K562 (cell line): ENCODE results near the gene DDX50. TPM values are rescaled to one million over a fixed set of nuclear protein-coding genes. Genes with fewer than 3 reads are reported as not detected.

Experiments used
- ADNP ChIP-seq: fragments of 200-800 bp; sonication (Bioruptor generic); IDR thresholded peaks from 2 replicates; pipeline ENCODE4 v1.6.1; 2016; ENCODE audit warnings: missing genetic modification characterization, missing compliant biosample characterization
- DNMT1 ChIP-seq: fragments of 450-650 bp; IDR thresholded peaks from 2 replicates; pipeline ENCODE4 v1.6.1; 2016; ENCODE audit warnings: antibody characterized with exemption, mild to moderate bottlenecking
- MXI1 ChIP-seq: IDR thresholded peaks from 2 replicates; pipeline ENCODE4 v1.6.1; 2011; ENCODE audit warnings: low read depth, mild to moderate bottlenecking, improper control_type of control experiment, low read length
- NONO ChIP-seq, 2 experiments: fragments of 200-400 bp in 1 of 2; fragments of 450-650 bp in 1 of 2; formaldehyde crosslinking in 1 of 2; IDR thresholded peaks; 2 replicates each; pipeline ENCODE4 v1.6.1; 2017; ENCODE audit warnings: low read depth in 2 of 2, mild to moderate bottlenecking in 2 of 2, moderate library complexity in 2 of 2, low read length in 1 of 2
- NUFIP1 ChIP-seq: fragments of 450-650 bp; IDR thresholded peaks from 2 replicates; pipeline ENCODE4 v1.6.1; 2018; ENCODE audit not compliant: partially characterized antibody
- PHF21A ChIP-seq: fragments of 450-650 bp; IDR thresholded peaks from 2 replicates; pipeline ENCODE4 v1.6.1; 2017; ENCODE audit warnings: low read depth, borderline replicate concordance
- POLR2AphosphoS5 ChIP-seq: IDR thresholded peaks from 2 replicates; pipeline ENCODE4 v1.6.1; 2011; ENCODE audit warnings: mild to moderate bottlenecking, low read depth, low read length, moderate library complexity; ENCODE audit not compliant: control insufficient read depth, insufficient read depth
- PTTG1 ChIP-seq: fragments of 450-650 bp; IDR thresholded peaks from 2 replicates; pipeline ENCODE4 v1.6.1; 2016; ENCODE audit warnings: low read depth, mild to moderate bottlenecking, missing genetic modification characterization, missing compliant biosample characterization
- RAD51 ChIP-seq: fragments of 450-650 bp; IDR thresholded peaks from 2 replicates; pipeline ENCODE4 v1.7.1; 2016; ENCODE audit warnings: low read depth, mild to moderate bottlenecking, borderline replicate concordance
- RBM15 ChIP-seq: fragments of 200-400 bp; formaldehyde crosslinking; IDR thresholded peaks from 2 replicates; pipeline ENCODE4 v1.6.1; 2018; ENCODE audit warnings: mild to moderate bottlenecking, low read length, moderate library complexity; ENCODE audit not compliant: insufficient read depth
- SMAD4 ChIP-seq: fragments of 250-450 bp; sonication (Bioruptor Pico); conservative IDR thresholded peaks from 2 replicates; pipeline ENCODE4 v1.8.0; 2021; ENCODE audit warnings: inconsistent platforms, mild to moderate bottlenecking, moderate library complexity
- SMARCC2 ChIP-seq: fragments of 450-650 bp; IDR thresholded peaks from 2 replicates; pipeline ENCODE4 v1.6.1; 2017; ENCODE audit warnings: antibody characterized with exemption, moderate library complexity, mild to moderate bottlenecking, low read depth
- SNIP1 ChIP-seq: fragments of 450-650 bp; IDR thresholded peaks from 2 replicates; pipeline ENCODE4 v1.7.1; 2017; ENCODE audit warnings: low read depth, mild to moderate bottlenecking
- TCFL5 ChIP-seq: fragments of 250-450 bp; sonication (Bioruptor Pico); conservative IDR thresholded peaks from 2 replicates; pipeline ENCODE4 v1.6.1; 2021; ENCODE audit warnings: mild to moderate bottlenecking, moderate library complexity, matching md5 sums
- TEAD2 ChIP-seq: fragments of 450-650 bp; IDR thresholded peaks from 2 replicates; pipeline ENCODE4 v1.6.1; 2016; ENCODE audit warnings: missing genetic modification characterization, control low read depth, missing compliant biosample characterization
- TRIM24 ChIP-seq, 2 experiments: fragments of 450-650 bp; IDR thresholded peaks; 2 replicates each; pipeline ENCODE4 v1.6.1; 2016
- ZNF778 ChIP-seq: fragments of 450-650 bp; formaldehyde crosslinking; IDR thresholded peaks from 2 replicates; pipeline ENCODE4 v1.4.0; 2020; ENCODE audit warnings: mild to moderate bottlenecking, moderate library complexity
- polyA plus RNA-seq, 8 experiments: library from polyadenylated mRNA; depleted of rRNA in 4 of 8; stranded (reverse) in 5 of 8; unstranded in 3 of 8; fragments of >200 nt; fragmentation: Nextera tagmentation in 2 of 8; fragmentation: Illumina TruSeq in 1 of 8; extraction: Ambion mirVana in 2 of 8; extraction: Trizol in 1 of 8; gene quantifications; 2 replicates each; pipeline versions ENCODE4 v1.2.1 to v1.2.3, GENCODE V29; 2011 to 2014; ENCODE audit warnings: inconsistent platforms in 1 of 8, missing spikeins in 1 of 8
- total RNA-seq, 7 experiments: library from RNA; depleted of rRNA in 6 of 7; stranded (reverse); fragments of >200 nt in 6 of 7; fragmentation: Illumina TruSeq in 2 of 7; extraction: Trizol in 2 of 7; gene quantifications; 2 replicates each; pipeline versions ENCODE4 v1.2.1 to v1.2.3, GENCODE V29; 2011 to 2021; ENCODE audit warnings: low replicate concordance in 1 of 7
- TF ChIP-seq, protein P1 (sequence below): fragments of 450-650 bp; formaldehyde crosslinking; conservative IDR thresholded peaks from 2 replicates; pipeline ENCODE4 v1.4.0; 2022; ENCODE audit warnings: mild to moderate bottlenecking, missing genetic modification characterization
- TF ChIP-seq, protein P2 (sequence below): sonication (generic); formaldehyde crosslinking; IDR thresholded peaks from 2 replicates; pipeline ENCODE4 v1.8.0; 2022; ENCODE audit warnings: mild to moderate bottlenecking, missing genetic modification reagents
- TF ChIP-seq, protein P3 (sequence below): sonication (generic); IDR thresholded peaks from 2 replicates; pipeline ENCODE4 v1.6.1; 2016
- TF ChIP-seq, protein P4 (sequence below): fragments of 250-450 bp; sonication (Bioruptor Pico); IDR thresholded peaks from 2 replicates; pipeline ENCODE4 v1.5.0; 2020; ENCODE audit warnings: mild to moderate bottlenecking
- TF ChIP-seq, protein P5 (sequence below): sonication (generic); formaldehyde crosslinking; IDR thresholded peaks from 2 replicates; pipeline ENCODE4 v1.8.1; 2023; ENCODE audit warnings: mild to moderate bottlenecking, missing genetic modification reagents, moderate library complexity
- TF ChIP-seq, protein P6 (sequence below): fragments of 250-450 bp; sonication (Bioruptor Pico); IDR thresholded peaks from 2 replicates; pipeline ENCODE4 v1.4.0; 2020; ENCODE audit warnings: mild to moderate bottlenecking, moderate library complexity

Gene DDX50
- total and polyA plus RNA-seq, 9 of the 15 experiments (the other 6 are each of a cell fraction or from before 2014, with no cell fraction given): 36.7 to 86.8 (median 57.4) TPM

DNA sequence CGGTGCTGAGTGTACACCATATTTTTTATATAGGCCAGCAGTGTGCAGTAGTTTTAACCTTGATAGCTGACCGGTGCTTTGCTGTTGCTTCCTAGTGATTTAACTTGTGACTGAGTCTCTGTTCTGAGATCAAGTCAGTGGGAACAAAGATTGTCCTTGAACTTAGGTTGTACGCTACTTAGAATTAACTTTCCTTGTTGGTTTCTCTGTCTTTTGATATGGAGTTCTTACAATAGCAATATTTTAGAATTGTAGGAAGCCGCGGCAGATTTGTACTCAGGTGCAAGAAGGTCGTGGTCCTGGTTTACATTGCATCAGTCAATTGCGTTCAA, 56.1 kb downstream of the DDX50 start (continued):
- TF ChIP-seq PTTG1 (no peak), TRIM24 (IDR thresholded peaks at IDR 0.05) (no peak), RAD51 (no peak), SMAD4 (no peak), RBM15 (no peak), PHF21A (no peak), TEAD2 (tag) (no peak), SNIP1 (no peak), TCFL5 (CRISPR knock-in tag) (no peak), NUFIP1 (peak; percentile 10), ZNF778 (no peak), MXI1 (no peak), POLR2AphosphoS5 (peak; percentile 0; the same call in 1 of the 2 replicates), NONO (IDR thresholded peaks at IDR 0.05; ENCODE audit: low read depth in 2 of 2, low read length in 1 of 2) (0 out of 4 replicates have a peak, but pooled peaks of 1 of the 2 experiments have one; percentile 22), SMARCC2 (no peak), DNMT1 (0 out of 2 replicates have a peak, but pooled peaks have one; percentile 26), ADNP (tag) (0 out of 2 replicates have a peak, but pooled peaks have one; percentile 3)
- TF ChIP-seq, protein P1, sequence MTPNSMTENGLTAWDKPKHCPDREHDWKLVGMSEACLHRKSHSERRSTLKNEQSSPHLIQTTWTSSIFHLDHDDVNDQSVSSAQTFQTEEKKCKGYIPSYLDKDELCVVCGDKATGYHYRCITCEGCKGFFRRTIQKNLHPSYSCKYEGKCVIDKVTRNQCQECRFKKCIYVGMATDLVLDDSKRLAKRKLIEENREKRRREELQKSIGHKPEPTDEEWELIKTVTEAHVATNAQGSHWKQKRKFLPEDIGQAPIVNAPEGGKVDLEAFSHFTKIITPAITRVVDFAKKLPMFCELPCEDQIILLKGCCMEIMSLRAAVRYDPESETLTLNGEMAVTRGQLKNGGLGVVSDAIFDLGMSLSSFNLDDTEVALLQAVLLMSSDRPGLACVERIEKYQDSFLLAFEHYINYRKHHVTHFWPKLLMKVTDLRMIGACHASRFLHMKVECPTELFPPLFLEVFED (CRISPR knock-in tag): no peak
- TF ChIP-seq, protein P2, sequence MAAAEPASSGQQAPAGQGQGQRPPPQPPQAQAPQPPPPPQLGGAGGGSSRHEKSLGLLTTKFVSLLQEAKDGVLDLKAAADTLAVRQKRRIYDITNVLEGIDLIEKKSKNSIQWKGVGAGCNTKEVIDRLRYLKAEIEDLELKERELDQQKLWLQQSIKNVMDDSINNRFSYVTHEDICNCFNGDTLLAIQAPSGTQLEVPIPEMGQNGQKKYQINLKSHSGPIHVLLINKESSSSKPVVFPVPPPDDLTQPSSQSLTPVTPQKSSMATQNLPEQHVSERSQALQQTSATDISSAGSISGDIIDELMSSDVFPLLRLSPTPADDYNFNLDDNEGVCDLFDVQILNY (CRISPR knock-in tag): no peak
- TF ChIP-seq, protein P3, sequence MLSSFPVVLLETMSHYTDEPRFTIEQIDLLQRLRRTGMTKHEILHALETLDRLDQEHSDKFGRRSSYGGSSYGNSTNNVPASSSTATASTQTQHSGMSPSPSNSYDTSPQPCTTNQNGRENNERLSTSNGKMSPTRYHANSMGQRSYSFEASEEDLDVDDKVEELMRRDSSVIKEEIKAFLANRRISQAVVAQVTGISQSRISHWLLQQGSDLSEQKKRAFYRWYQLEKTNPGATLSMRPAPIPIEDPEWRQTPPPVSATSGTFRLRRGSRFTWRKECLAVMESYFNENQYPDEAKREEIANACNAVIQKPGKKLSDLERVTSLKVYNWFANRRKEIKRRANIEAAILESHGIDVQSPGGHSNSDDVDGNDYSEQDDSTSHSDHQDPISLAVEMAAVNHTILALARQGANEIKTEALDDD: 0 out of 2 replicates have a peak, but pooled peaks have one; percentile 21
- TF ChIP-seq, protein P4, sequence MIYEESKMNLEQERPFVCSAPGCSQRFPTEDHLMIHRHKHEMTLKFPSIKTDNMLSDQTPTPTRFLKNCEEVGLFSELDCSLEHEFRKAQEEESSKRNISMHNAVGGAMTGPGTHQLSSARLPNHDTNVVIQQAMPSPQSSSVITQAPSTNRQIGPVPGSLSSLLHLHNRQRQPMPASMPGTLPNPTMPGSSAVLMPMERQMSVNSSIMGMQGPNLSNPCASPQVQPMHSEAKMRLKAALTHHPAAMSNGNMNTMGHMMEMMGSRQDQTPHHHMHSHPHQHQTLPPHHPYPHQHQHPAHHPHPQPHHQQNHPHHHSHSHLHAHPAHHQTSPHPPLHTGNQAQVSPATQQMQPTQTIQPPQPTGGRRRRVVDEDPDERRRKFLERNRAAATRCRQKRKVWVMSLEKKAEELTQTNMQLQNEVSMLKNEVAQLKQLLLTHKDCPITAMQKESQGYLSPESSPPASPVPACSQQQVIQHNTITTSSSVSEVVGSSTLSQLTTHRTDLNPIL (CRISPR knock-in tag): 0 out of 2 replicates have a peak, but pooled peaks have one; percentile 6
- TF ChIP-seq, protein P5, sequence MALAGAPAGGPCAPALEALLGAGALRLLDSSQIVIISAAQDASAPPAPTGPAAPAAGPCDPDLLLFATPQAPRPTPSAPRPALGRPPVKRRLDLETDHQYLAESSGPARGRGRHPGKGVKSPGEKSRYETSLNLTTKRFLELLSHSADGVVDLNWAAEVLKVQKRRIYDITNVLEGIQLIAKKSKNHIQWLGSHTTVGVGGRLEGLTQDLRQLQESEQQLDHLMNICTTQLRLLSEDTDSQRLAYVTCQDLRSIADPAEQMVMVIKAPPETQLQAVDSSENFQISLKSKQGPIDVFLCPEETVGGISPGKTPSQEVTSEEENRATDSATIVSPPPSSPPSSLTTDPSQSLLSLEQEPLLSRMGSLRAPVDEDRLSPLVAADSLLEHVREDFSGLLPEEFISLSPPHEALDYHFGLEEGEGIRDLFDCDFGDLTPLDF (CRISPR knock-in tag): no peak
- TF ChIP-seq, protein P6, sequence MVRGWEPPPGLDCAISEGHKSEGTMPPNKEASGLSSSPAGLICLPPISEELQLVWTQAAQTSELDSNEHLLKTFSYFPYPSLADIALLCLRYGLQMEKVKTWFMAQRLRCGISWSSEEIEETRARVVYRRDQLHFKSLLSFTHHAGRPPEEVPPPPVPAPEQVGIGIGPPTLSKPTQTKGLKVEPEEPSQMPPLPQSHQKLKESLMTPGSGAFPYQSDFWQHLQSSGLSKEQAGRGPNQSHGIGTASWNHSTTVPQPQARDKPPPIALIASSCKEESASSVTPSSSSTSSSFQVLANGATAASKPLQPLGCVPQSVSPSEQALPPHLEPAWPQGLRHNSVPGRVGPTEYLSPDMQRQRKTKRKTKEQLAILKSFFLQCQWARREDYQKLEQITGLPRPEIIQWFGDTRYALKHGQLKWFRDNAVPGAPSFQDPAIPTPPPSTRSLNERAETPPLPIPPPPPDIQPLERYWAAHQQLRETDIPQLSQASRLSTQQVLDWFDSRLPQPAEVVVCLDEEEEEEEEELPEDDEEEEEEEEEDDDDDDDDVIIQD (CRISPR knock-in tag): no peak
